Measurements from ENCODE around the gene MGRN1.
A peak's percentile ranks its signal among the peaks of the same experiment; 100 is the strongest.

Gene MGRN1

DNA sequence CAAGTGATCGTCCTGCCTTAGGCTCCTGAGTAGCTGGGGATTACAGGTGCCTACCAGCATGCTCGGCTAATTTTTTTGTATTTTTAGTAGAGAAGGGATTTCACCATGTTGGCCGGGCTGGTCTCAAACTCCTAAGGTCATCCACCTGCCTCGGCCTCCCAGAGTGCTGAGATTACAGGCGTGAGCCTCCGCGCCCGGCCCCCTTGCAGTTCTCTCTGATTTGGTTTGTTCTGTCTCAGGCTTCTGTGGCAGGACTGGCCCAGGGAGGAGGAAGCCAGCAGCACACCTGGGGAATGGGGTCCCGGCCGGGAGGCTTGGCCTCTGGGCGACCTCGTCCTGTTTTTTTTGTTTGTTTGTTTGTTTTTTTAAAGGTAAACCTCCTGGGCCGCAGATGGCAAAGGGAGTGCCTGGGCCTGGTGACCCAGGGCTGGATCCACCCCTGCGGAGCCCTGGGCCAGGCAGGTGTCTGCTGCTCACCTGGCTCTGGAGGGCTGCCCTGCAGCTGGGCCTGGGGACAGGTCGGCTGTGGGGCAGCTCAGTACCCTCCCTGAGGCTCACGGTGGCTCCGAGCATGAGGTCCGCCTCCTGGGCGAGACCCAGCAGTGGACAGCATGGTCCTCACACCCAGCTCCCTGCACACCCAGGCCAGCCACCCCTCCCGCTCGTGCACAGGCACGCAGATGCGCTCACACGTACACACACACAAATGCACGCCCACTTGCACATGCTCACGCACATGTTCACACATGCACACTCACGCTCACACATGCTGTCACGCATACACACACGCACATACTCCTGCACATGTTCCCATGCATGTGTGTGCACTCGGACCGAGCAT lies 65.5 kb downstream of the MGRN1 start:
- DNase-seq = no peak

DNA sequence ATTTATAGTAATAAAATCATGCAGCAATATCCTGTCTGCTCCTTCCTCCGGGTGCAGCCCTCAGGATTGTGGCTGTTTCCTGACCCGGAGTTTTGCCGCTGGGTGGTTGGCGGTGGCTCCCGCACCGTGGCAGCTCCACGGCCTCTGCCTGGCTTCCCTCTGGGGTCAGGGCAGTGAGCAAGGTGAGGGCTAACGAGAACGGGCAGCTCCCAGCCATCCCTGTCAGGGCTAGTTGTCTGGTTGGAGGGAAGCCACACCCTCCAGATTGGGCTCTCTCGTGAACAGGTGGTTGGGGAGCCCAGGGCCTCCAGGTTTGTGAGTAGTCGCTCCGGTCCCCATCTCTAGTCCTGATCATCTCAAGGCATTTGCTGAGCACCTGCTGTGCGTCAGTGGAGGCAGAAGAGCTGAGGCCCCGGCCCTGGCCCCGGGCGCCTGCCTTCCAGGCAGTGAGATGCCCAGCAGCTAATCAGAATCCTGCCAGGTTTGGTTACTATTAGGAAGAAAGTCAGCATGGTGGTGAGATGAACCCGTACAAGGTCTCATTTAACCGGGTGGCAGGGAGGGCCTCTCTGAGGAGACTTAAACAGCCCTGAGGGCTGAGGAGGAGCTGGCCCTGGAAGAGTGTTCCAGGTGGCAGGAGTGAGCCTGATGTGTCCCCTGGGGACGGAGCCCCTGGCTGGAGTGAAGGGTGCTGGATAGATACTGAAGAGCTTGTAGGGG lies 66.5 kb downstream of the MGRN1 start:
- no peak for DNase-seq

DNA sequence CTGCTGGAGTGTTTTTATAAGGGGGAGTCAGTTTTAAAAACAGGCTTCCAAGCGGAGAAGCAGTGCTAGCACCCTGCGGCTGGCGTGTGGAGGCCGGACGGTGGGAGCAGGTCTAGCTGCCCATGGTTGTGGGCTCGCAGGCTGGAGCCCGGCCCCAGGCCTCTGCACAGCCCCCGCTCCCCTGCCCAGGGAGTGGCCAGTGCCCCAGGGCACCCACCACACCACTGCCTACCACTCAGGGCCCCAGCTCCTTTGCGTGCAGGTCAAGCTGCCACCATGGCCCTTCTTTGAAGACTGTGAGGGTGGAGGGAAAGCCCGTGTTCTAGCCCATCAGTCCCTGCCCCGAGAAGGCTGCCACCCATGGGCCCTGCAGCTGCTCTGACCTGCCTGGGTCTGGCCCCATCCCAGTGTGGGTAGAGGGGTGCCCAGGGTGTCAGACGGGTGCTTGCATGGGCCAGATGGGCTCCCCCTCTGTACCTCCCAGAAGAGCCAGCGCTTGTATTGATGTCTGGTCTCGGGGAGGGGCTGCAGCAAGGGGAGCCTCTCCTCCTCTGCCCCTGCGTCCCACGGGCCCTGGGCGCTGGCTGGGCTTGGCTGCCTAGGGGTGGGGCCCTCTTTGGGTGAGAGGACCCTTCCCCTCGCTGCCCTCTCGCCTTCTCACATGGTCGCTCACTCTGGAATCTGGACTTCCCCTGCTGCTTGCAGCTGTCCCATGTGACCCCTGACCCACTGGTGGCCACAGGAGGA lies 67.2 kb downstream of the MGRN1 start:
- no peak for DNase-seq

DNA sequence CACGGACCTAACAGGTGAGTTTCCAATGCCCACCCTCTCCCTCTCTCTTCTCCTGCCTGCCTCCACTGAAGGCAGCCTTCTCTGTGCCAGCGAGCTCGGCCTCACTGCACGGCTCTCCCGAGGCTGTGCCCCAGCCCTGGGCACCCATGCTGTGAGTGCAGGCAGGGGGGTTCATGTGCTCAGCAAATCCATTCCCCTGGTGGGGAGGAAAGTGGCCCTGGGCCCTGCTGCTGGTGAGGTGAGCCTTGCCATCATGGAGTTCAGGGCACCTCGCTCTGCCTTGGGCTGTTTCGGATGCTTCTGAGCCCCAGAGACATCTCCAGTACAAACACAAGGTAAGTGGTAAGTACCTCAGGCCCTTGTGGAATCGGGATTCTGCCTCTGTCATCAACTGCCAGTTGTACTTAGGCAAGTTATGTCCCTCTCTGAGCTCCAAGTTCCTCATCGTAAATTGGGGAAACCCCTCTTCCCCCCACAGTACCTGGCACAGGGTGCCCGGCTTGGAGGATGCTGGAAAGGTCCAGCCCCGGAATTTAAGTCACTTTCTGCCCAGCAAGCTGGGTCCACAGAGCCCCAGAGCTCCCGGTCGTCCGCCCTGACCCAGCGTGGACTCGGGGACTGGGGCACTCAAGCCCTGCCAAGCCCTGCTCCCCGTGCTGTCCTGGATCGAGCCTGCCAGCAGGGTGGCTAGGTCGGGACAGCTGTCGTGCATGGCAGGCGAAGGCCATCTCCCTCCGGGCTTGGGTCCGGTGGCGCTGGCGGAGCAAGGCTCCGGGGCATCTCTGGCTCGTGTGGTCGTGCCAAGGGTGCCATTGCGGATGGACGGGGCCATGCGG lies 68.1 kb downstream of the MGRN1 start:
- DNase-seq = no peak

DNA sequence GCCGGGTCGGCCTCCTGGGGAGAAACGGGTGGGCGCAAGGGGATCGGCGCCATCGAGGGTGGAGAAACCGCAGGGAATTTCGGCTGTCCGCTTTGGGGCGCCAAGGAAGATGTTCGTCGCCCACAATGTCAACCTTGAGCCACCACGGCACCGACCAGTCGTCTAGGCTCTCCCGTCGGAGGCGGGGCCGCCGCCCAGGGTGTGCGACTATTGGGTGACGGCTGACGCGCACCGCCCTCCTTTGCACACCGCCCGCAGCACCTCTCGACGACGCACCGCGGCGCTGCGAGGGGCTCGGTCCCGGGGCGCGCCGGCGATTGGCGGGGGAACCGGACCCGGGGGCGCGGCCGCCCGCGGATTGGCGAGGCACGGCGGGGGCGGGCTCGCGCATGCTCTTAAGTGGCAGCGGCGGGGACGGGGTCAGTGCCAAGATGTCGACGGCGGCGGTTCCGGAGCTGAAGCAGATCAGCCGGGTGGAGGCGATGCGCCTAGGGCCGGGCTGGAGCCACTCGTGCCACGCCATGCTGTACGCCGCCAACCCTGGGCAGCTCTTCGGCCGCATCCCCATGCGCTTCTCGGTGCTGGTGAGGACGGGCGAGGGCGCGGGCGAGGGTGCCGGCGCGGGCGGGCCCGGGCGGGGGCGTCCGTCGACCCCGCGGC lies 68.8 kb downstream of the MGRN1 start, which contains the start of gene NUDT16L1:
NUDT16L1 (plus strand) TSS at position 267 of the 660 bp plus-strand sequence; CDS start at position 432, 165 bp downstream.
- DNase-seq = peak; percentile 86

DNA sequence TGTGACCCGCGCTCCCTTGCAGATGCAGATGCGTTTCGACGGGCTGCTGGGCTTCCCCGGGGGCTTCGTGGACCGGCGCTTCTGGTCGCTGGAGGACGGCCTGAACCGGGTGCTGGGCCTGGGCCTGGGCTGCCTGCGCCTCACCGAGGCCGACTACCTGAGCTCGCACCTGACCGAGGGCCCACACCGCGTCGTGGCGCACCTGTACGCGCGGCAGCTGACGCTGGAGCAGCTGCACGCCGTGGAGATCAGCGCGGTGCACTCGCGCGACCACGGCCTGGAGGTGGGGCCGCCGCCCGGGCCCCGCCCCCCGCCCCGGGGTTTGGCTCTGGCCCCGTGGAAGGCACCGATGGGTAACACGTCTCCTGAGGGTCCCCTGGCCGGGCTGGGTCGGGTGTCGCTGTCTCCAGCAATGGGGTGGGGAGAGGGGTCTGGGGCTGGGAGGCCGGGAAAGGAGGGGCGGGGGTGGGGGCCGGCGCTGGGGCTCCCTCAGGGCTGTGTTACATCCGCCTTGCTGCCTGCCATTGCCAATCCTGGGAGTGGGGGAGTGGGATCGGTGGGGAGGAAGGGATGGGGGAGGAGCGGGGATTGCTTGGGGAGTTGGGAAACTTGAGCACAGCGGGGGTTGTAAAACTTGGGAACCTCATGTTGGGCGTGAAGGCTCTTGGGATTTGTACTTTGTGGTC lies 69.5 kb downstream of the MGRN1 start:
- no peak for DNase-seq

DNA sequence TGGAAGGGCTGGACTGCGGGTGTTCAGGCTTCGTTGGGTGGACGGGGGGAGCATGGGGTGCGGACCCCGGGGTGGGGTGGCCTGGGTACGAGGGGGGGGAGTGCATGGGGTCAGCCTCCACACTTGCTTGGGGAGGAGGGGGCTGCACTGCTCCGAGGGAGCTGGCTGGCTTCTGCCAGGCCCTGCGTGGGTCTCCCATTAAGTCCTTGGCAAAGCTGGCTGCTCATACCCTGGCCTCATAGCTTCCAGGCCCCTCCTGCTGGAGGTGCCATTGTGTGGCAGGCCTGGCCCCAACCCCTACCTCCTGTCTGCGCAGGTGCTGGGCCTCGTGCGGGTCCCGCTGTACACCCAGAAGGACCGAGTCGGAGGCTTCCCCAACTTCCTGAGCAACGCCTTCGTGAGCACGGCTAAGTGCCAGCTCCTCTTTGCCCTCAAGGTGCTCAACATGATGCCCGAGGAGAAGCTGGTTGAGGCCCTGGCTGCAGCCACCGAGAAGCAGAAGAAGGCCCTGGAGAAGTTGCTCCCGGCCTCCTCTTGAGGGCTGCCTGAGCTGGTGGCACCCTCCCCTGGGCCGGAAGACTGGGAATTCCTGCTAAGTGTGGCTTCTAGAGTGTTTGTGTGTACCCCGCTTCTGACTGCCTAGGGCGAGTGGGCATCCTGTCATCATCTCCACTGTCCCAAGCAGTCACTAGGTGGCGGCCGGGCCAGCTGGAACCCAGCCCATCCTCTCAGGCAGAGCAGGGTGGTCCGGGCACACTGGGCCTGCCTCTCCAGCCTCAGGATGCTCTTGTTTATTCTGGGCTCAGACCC lies 70.2 kb downstream of the MGRN1 start:
- DNase-seq = no peak

DNA sequence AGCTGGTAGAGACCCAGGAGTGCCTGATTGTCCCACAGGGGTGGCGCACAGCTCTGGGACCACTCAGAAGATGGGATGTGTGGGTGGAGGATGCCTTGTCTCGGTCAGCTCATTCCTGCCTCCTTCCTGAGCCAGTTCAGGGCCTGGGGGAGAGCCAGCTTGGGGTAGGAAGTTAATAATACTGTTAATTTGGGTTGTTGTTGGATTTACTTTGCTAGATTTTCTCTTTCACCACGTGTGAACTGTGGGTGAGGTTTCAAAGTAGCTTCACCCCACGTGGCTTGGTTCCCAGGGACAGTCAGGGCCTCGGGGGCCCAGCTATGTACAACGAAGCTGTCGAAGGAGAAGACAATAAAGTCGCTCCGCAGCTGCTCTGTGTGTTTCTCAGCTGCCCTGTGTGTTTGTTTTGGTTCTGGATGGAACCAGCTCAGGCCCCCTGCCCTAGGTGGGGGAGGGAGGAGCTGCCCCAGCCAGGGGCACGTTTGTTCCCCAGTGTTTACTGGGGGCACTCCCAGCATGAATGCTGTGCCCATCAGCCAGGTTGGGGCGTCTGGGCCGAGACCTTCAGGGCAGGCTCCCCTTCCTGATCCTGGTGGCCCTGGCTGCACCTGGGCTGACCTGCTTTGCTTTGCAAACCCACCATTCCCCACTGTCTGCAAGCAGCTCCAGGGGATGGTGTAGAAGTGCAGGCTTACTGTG lies 71.0 kb downstream of the MGRN1 start:
- no peak for DNase-seq

DNA sequence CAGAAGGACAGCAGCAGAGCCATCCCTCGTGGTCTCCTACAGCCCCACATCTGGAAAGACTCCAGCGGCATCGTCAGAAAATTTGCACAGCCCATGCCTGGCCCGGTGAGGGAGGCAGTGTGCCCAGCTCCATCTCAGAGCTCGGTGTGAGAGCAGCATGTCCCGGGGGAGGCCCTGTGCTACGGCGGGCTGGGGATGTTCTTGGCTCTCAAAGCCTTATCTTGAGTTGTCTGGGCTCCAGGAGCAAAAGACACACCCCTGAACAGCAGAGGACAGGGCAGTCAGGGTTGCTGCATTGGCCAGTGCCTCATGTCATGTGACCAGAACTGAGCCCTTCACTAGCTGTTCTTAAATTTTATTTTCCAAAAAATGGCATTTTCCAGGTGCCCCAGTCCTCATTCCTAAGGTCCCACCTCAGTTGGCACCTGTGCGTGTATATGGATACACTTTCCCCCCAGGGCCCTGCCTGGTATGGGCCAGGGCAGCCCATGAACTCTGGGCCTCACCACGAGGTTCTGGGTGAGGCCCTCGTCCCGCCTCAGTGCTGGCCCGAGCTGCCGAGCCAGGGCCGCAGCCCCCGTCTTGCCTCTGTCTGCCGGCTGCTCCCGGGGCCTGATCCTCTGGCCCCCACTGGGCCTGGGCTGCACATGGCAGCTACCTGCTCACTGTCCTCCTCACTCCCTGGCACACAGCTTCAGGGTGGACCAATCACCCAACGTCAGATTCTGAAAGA lies 71.7 kb downstream of the MGRN1 start:
- no peak for DNase-seq

DNA sequence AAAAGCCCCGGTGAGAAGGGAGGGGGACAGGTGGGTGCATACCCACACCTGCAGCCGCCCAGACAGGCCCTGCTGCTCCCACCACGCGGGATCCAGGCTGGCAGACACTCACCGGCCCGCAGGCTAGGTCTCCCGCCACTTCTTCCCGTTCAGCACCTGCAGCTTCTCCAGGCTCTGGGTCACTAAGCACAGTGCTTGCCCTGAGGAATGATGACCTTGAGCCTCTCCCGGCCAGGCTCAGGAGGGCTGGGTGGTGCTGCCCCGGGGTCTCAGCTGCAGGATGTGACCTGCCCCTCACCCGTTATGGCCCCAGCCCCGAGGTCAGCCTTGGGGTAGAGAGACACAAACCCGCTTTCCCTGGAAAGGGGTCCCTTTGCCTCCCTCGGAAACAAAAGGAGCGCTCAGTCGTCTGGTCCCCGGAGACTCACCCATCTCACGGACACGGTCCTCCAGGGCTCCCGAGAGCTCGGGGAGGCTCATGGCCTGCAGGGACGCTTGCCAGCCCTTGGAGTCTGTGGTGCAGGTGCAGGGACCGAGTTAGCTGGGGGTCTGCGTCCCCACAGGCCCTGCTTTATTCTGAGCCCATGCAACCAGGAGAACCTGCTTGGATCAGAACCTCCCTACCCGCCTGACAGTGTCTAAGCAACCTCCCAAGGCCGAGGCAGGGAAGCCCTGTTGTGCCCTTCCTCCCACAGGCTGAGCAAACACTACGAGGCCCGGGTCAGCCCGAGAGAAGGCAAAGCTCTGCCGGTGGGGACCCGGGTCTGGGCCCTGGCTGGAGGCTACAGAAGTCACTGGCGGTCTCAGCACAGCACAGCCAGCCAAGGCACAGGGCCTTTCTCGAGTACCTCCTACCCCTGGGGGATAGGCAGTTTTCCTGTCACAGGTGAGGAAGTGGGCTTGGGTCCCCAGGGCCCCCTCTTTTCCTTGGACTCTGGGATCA lies 72.5 kb downstream of the MGRN1 start:
- no peak for DNase-seq

DNA sequence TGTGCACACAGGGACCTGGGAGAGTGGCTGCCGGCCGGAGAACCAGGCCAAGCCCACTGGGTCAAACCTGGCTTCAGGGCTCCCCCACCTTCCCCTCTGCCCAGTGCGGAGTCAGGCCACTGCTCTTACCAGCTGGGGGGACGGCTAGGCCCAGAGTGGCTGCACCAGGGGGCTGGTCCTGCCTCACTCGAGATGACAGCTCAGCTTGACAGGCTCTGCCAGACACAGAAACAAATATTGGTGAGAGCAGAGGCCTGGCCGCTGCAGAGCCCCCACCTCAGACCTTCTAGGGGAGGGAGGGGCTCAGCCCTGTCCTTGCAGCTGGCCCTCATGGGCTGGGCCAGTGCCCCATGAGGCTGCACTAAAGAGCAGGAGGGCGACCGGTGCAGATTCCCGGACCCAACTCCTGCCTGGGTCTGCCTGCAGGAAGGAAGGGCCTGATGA lies 73.2 kb downstream of the MGRN1 start:
- DNase-seq = no peak

DNA sequence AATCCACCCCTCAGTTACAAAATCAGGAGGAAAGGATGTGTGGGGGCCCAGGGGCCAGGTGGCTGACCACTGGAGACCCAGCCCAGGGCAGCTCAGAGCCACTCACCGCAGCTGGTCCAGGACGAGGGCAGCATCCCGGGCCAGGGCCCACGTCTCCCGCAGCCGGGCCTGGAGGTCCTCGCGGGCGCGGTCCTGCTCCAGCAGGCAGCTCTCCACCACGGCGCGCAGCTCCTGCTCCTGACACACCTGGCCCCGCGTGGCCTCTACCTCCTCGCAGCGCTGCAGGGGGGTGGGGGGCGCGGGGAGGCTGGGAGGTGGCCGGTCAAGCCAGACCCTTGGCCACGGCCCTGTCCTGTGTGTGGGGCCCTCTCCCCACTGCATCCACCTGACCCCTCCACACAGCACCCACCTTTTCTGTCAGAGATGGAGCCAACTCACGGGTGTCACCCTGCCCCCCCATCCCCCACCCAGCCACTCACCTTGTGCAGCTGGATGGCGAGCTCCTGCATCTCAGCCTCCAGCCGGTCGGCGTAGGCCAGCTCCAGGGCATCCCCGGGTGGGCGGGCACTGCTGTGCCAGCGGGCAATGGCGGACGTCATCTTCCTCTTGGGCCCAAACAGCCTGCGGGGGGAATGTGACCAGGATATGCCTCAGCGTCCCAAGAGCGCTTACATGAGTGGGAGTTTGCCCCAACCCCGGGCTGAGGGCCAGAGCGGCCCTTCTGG lies 73.9 kb downstream of the MGRN1 start:
- no peak for DNase-seq

DNA sequence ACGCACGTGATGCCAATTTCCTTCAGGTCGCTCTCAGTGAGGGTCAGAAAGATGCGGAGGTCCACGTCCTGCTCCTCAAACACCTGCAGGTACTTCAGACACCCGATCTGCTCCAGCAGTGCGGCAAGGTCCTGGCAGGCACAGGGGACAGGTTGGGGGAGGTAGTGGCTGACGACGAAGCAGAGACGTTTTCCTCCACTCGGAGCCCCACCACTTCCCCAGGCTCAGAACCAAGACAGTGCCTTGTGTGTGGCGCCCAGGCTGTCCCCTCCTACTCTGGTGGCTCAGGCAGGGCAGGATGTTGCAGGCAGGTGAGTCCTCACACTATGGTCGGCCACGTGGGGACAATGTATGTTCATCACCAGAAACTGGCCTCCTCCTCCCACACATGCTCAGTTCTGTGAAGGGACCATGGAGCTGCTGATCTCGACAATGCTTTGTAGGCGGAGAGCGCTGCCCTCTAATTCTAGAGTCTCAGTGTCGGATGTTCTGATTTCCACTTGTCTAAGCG lies 74.5 kb downstream of the MGRN1 start:
- DNase-seq = no peak

DNA sequence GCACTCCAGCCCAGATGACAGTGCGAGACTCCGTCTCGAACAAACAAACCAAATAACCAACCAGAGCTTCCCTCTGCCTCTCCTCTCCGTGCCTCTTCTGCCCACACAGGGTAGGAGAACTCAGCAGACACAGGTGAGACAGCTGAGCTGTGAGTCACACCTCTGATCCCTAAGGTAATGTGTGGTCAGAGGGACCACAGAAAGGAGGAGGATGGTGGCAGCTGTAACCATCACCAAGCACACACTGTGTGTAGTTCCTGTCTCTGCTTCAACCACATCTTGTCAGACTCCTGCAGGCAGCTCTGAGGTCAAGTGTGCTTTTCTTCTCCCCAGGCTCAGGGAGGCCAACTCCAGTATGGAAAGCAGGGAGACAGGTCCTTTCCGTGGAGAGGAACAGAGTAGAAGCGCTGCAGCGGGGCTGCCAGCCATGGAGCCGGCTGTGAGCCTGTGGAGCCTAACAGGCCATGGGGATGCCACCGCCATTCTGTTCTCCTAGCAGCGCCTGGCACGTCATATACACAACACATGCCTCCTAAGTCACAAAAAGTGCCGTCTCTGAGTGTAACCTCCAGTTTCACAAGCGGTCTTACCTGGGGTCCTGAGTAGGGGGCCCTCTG lies 75.9 kb downstream of the MGRN1 start:
- DNase-seq = no peak

DNA sequence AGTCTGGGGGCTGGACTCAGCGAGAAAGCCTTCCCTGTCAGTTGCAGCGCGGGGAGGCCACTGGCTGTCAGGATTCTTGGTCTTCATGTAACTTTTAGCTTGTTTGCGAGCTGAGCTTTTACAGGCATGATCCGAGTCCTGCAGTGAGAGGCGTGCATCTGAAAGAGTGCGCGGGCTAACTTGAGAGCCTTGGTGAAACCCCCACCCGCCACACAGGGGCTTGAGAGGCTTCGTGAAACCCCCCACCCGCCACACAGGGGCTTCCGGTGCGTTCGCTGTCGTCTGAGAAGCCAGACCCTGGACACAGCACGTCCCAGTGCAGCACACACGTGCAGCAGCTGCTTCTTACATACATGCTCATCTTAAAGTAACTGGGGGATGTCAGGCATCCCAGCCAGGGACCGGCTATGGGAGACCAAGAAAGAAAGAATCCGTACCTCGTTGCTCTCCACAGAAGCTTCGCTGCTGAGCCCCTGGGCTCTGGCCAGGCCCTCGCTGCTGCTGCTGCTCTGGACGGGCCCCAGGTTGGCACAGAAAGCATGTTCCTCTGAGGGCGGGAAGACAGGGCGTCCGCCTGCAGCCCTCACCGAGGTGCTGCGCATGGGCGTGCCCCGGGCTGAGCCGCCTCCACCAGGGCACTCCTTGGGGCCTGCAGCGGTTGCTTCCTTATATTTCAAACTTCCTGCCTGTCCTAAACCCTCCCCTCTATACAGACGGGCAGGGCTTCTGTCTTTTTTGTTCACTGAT lies 76.5 kb downstream of the MGRN1 start:
- DNase-seq = no peak

Measured in NCI-H510A treated with DMSO at 0.1 percent for 48 hours (cell line).